Sciatic nerve (tissue), 2 donors: Measurements from ENCODE around the gene NDUFS2. TPM values are rescaled to one million over a fixed set of nuclear protein-coding genes. Genes with fewer than 3 reads are reported as not detected.
"Not testable (repeated sequence)": the region's sequence is repeated elsewhere in the genome, so short reads cannot be mapped to it uniquely, and the experiment has no call there.

Experiments used
- ATAC-seq: fragments of 200-7000 bp; cut with Tn5 transposase; one replicate; pipeline ENCODE4 v1.9.1; 2020; ENCODE audit warnings: mild to moderate bottlenecking, moderate library complexity
- DNase-seq: peaks from one replicate; pipeline ENCODE4 v3.0.0-alpha.2; 2020; ENCODE audit warnings: low spot score
- intact Hi-C: fragments of 100-400 bp; cut with DNase I; formaldehyde crosslinking; loops from one replicate; pipeline ENCODE4 v1.14.2; 2022
- total RNA-seq: library from RNA; stranded (reverse); fragmentation: NEBNext Ultra II Directional; extraction: Animal tissue kit (Norgen Biotek cat#: 25700); gene quantifications from one replicate; pipeline ENCODE4 v1.2.1, GENCODE V29; 2021
- donor health status: DM: no; HTN: no; CAD: no.
- donor health status: DM: no; HTN: no; CAD: no.

NDUFS2 gene
- total RNA-seq, 1 donor from 2014 or later: 76.5 TPM

- ATAC-seq: peak; percentile 63
Observed at GRCh38 chr1:161227196-161227871, 25.2 kb downstream of the NDUFS2 start.

GRCh38 chr1:161228032-161228431, 25.9 kb downstream of the NDUFS2 start:
- ATAC-seq: no peak
- intact Hi-C loops: loop anchor here (5.0 kb wide), 1 partner anchor 154 kb away; no protein-coding TSS in a partner anchor
- DNase-seq: no peak

More at GRCh38 chr1:161227196-161227871, 25.2 kb downstream of the NDUFS2 start:
- peak; percentile 92 for DNase-seq
- intact Hi-C loops: loop anchor here (5.0 kb wide), 1 partner anchor 155 kb away; no protein-coding TSS in a partner anchor

GRCh38 chr1:161229896-161230295, 27.7 kb downstream of the NDUFS2 start:
- intact Hi-C loops: loop anchor here (5.0 kb wide), 1 partner anchor 152 kb away; no protein-coding TSS in a partner anchor
- no peak for DNase-seq
- ATAC-seq: no peak

- DNase-seq (no peak), ATAC-seq (no peak)
- intact Hi-C loops: no loop called here
Observed at GRCh38 chr1:161230762-161231161, 28.6 kb downstream of the NDUFS2 start.

- ATAC-seq (no peak), DNase-seq (no peak)
- intact Hi-C loops: no loop called here
Observed at GRCh38 chr1:161233102-161233501, 30.9 kb downstream of the NDUFS2 start.

- intact Hi-C loops: no loop called here
- ATAC-seq: no peak
Observed at GRCh38 chr1:161235957-161236775, 34.0 kb downstream of the NDUFS2 start.

GRCh38 chr1:161238039-161238473, 35.9 kb downstream of the NDUFS2 start, which contains the start of gene NR1I3:
TSS of gene NR1I3 (minus strand) at chr1:161238203. CDS start at chr1:161236565, 1,638 bp downstream.
- intact Hi-C loops: no loop called here
- no peak for ATAC-seq
- no peak for DNase-seq

More at GRCh38 chr1:161235957-161236775, 34.0 kb downstream of the NDUFS2 start:
- no peak for DNase-seq

GRCh38 chr1:161241682-161242081, 39.5 kb downstream of the NDUFS2 start:
- intact Hi-C loops: no loop called here
- DNase-seq (no peak), ATAC-seq (no peak)

GRCh38 chr1:161242313-161242712, 40.1 kb downstream of the NDUFS2 start:
- ATAC-seq (no peak), DNase-seq (no peak)
- intact Hi-C loops: no loop called here

- no peak for ATAC-seq
- no peak for DNase-seq
- intact Hi-C loops: no loop called here
Observed at GRCh38 chr1:161244888-161245287, 42.7 kb downstream of the NDUFS2 start.

GRCh38 chr1:161250100-161250499, 47.9 kb downstream of the NDUFS2 start:
- ATAC-seq, intact Hi-C loops, DNase-seq: not testable (repeated sequence)

- ATAC-seq: no peak
- no peak for DNase-seq
- intact Hi-C loops: no loop called here
Observed at GRCh38 chr1:161250829-161251228, 48.7 kb downstream of the NDUFS2 start.

- intact Hi-C loops: no loop called here
- ATAC-seq: no peak
Observed at GRCh38 chr1:161251579-161251978, 49.4 kb downstream of the NDUFS2 start.

GRCh38 chr1:161255302-161255701, 53.1 kb downstream of the NDUFS2 start:
- ATAC-seq, intact Hi-C loops, DNase-seq: not testable (repeated sequence)

More at GRCh38 chr1:161251579-161251978, 49.4 kb downstream of the NDUFS2 start:
- DNase-seq: no peak

- ATAC-seq, DNase-seq, intact Hi-C loops: not testable (repeated sequence)
Observed at GRCh38 chr1:161255955-161256520, 53.9 kb downstream of the NDUFS2 start.

- DNase-seq, intact Hi-C loops, ATAC-seq: not testable (repeated sequence)
Observed at GRCh38 chr1:161257109-161257508, 54.9 kb downstream of the NDUFS2 start.

GRCh38 chr1:161258439-161259344, 56.5 kb downstream of the NDUFS2 start, which contains the start of gene PCP4L1:
TSS of gene PCP4L1 (plus strand) at chr1:161258745. CDS start at chr1:161258975, 230 bp downstream.
- ATAC-seq (peak; percentile 70), DNase-seq (peak; percentile 63)

GRCh38 chr1:161259345-161259702, 57.2 kb downstream of the NDUFS2 start:
- ATAC-seq: no peak
- DNase-seq: no peak
- intact Hi-C loops: no loop called here

More at GRCh38 chr1:161258439-161259344, 56.5 kb downstream of the NDUFS2 start, which contains the start of gene PCP4L1:
- intact Hi-C loops: no loop called here
